HL-60 (cell line): ENCODE measurements around the gene OBP2A.

Source experiments
- CTCF ChIP-seq: IDR thresholded peaks from one replicate; pipeline ENCODE4 v1.5.1; 2011; ENCODE audit warnings: low read length, control low read depth, inconsistent platforms; ENCODE audit not compliant: insufficient read depth
- POLR2AphosphoS5 ChIP-seq: IDR thresholded peaks from 2 replicates; pipeline ENCODE4 v1.6.1; 2012; ENCODE audit warnings: low read depth

- TF ChIP-seq CTCF (no peak), POLR2AphosphoS5 (no peak; the same call in 1 of the 2 replicates)
Measured at GRCh38 chr9:135501261-135502167, 44.4 kb upstream of the OBP2A start.
